NB4 (cell line): ENCODE measurements around the gene BRSK2.

ENCODE experiments used
- MYC ChIP-seq: IDR thresholded peaks from 2 replicates; pipeline ENCODE4 v1.6.1; 2011; ENCODE audit warnings: low read depth, low read length
- POLR2A ChIP-seq: IDR thresholded peaks from 2 replicates; pipeline ENCODE4 v1.6.1; 2011; ENCODE audit warnings: mild to moderate bottlenecking; ENCODE audit not compliant: insufficient read length; ENCODE audit errors: extremely low read depth
- TF ChIP-seq, protein P1 (sequence below): IDR thresholded peaks from one replicate; pipeline ENCODE4 v1.5.1; 2012; ENCODE audit warnings: low read depth, low read length
- TF ChIP-seq, protein P2 (sequence below): IDR thresholded peaks from 2 replicates; pipeline ENCODE4 v1.6.1; 2011; ENCODE audit warnings: low read depth, low read length

DNA sequence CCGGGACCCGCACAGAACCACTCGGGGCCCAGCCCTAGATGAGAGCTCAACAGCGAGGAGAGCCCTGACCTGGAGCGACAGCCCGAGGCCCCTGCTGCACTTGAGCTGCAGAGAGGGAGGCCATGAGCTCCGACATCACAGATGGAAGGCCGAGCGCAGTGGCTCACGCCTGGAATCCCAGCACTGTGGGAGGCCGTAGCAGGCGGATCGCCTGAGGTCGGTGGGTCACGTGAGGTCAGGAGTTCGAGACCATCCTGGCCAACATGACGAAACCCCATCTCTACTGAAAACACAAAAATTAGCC is 13.8 kb upstream of the BRSK2 start:
- no peak for TF ChIP-seq POLR2A
- TF ChIP-seq, protein P1, sequence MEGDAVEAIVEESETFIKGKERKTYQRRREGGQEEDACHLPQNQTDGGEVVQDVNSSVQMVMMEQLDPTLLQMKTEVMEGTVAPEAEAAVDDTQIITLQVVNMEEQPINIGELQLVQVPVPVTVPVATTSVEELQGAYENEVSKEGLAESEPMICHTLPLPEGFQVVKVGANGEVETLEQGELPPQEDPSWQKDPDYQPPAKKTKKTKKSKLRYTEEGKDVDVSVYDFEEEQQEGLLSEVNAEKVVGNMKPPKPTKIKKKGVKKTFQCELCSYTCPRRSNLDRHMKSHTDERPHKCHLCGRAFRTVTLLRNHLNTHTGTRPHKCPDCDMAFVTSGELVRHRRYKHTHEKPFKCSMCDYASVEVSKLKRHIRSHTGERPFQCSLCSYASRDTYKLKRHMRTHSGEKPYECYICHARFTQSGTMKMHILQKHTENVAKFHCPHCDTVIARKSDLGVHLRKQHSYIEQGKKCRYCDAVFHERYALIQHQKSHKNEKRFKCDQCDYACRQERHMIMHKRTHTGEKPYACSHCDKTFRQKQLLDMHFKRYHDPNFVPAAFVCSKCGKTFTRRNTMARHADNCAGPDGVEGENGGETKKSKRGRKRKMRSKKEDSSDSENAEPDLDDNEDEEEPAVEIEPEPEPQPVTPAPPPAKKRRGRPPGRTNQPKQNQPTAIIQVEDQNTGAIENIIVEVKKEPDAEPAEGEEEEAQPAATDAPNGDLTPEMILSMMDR: no peak
- TF ChIP-seq, protein P2, sequence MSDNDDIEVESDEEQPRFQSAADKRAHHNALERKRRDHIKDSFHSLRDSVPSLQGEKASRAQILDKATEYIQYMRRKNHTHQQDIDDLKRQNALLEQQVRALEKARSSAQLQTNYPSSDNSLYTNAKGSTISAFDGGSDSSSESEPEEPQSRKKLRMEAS: no peak
- TF ChIP-seq MYC: no peak
